ENCODE results near the gene SNED1. TPM values are rescaled to one million over a fixed set of nuclear protein-coding genes. Genes with fewer than 3 reads are reported as not detected.

The SNED1 gene
- total RNA-seq, 1 experiment from 2014 or later = 3.2 TPM

- peaks cover 19% of the 10 kb centered on the region for H3K4me1 Mint-ChIP-seq
- no peak overlapping the region for H3K27ac Mint-ChIP-seq
- CTCF ChIA-PET = interaction anchor here (0.9 kb wide), 1 partner anchor 25 kb away, joined by 3 read pairs; no protein-coding TSS in a partner anchor
- no peak for TF ChIP-seq TP53 (CRISPR knock-in tag; IDR thresholded peaks at IDR 0.05)
- no peak for TF ChIP-seq ESRRA (CRISPR knock-in tag; IDR thresholded peaks at IDR 0.05; ENCODE audit: borderline replicate concordance)
- no peak for TF ChIP-seq ETV6 (CRISPR knock-in tag; IDR thresholded peaks at IDR 0.05)
- TF ChIP-seq ZSCAN18 (CRISPR knock-in tag; IDR thresholded peaks at IDR 0.05) = no peak
- no peak for TF ChIP-seq TEAD4 (CRISPR knock-in tag; IDR thresholded peaks at IDR 0.05)
- no peak for TF ChIP-seq ZNF121 (CRISPR knock-in tag; IDR thresholded peaks at IDR 0.05)
- peaks cover 27% of the 10 kb centered on the region for H3K36me3 Mint-ChIP-seq
- DNase-seq (ENCODE audit: low spot score) (no peak), ATAC-seq (no peak)
- POLR2A ChIA-PET = no interaction called here
- H3K9me3 Mint-ChIP-seq = peaks cover 36% of the 10 kb centered on the region
- no peak overlapping the region for H3K4me3 Mint-ChIP-seq
- peaks cover 18% of the 10 kb centered on the region for H3K27me3 Mint-ChIP-seq (ENCODE audit: low read depth)
These were observed 9.7 kb downstream of the SNED1 start for GRCh38 chr2:241007880-241008710.

DNA sequence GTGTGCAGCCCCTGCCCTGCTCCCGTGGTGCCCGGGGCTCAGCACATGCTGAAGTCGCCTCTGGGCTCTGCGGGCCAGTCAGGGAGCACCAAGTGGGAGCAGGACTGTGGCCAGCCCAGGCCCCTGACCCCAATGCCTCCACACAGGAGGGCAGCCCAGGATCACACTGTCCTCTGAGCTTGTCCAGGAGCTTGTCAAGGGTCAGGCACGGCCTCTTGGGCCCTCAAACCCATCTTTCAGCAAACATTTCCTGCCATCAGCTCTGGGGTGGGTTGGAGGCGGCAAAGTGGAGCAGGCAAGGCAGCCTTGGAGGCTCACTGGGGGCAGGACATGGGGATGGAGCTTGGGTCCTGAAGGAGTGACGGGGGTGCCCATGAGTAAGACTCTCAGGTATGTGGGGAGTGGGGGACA, 10.3 kb downstream of the SNED1 start:
- POLR2A ChIA-PET = no interaction called here
- peaks cover 21% of the 10 kb centered on the region for H3K36me3 Mint-ChIP-seq
- H3K27me3 Mint-ChIP-seq (ENCODE audit: low read depth) = peaks cover 12% of the 10 kb centered on the region
- H3K4me1 Mint-ChIP-seq = peaks cover 19% of the 10 kb centered on the region
- TF ChIP-seq PRDM15 (CRISPR knock-in tag; IDR thresholded peaks at IDR 0.05) = no peak
- ATAC-seq (no peak), DNase-seq (ENCODE audit: low spot score) (no peak)
- H3K27ac Mint-ChIP-seq = no peak overlapping the region
- no peak overlapping the region for H3K4me3 Mint-ChIP-seq
- CTCF ChIA-PET = interaction anchor here (1.4 kb wide), 1 partner anchor 157 kb away, joined by 3 read pairs; no protein-coding TSS in a partner anchor
- H3K9me3 Mint-ChIP-seq = peaks cover 32% of the 10 kb centered on the region

GRCh38 chr2:241009191-241009590, 10.8 kb downstream of the SNED1 start:
- Mint-ChIP-seq H3K27ac (no peak overlapping the region), H3K4me3 (peak overlapping the region; percentile 23)
- CTCF ChIA-PET = interaction anchor here (1.3 to 1.7 kb wide), 7 partner anchors 8 to 158 kb away, joined by 3 to 13 read pairs (median 6); partner anchors contain the start of gene SNED1

DNA sequence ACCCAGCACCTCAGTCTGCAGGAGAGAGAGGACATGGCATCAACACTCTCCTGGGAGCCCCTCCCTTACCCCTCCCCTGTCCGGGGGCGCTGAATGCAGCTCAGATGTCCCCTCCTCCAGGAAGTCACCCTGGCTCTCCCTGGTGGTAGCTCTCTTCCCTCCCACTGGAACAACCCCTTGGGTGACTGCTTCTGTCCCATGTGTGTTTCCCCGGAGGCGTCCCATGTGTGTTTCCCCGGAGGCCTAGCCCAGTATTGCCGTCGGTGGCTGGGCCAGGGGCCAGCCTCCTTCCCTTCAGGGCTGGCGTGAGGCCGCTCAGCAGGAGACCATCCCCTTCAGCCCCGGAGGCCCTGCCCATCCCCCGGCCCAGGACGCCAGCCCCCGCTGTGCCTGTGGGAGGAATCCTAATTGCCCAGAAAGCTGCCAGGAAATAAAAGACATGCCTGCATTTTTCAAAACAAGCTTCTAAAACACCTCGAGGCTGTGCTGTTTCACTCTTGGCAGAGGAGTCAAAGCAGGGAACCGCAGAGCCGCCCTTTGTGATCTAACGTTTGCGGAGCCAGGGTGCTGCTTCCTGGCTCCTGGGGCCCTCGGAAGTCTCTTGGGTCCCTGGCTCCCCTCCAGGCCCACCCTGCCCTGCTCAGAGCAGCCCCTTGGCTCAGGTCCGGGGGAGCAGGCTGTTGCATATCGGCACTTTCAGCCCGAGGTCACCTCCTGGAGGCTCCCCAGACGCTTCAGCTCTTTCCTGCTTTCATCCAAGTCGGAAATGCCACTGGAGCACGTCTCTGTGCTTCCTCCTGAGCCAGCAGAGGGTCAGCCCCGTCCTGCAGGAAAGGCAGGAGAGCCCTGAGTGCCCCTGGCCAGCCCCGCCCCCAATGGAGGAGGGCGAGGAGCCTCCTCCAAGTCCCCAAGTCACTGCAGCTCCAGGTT, 11.4 kb downstream of the SNED1 start:
- ChIA-PET CTCF (interaction anchor here (1.0 to 1.7 kb wide), 9 partner anchors 8 to 169 kb away, joined by 3 to 13 read pairs (median 5); partner anchors contain the start of gene SNED1), POLR2A (no interaction called here)
- Mint-ChIP-seq H3K36me3 (peaks cover 14% of the 10 kb centered on the region), H3K4me1 (peaks cover 19% of the 10 kb centered on the region), H3K27me3 (ENCODE audit: low read depth) (peaks cover 10% of the 10 kb centered on the region; the same call in 1 of the 2 replicates), H3K27ac (no peak overlapping the region), H3K4me3 (peak overlapping the region; percentile 48), H3K9me3 (peaks cover 22% of the 10 kb centered on the region)
- DNase-seq (ENCODE audit: low spot score) (peak; percentile 67), ATAC-seq (peak; percentile 78)
- TF ChIP-seq, protein P1, sequence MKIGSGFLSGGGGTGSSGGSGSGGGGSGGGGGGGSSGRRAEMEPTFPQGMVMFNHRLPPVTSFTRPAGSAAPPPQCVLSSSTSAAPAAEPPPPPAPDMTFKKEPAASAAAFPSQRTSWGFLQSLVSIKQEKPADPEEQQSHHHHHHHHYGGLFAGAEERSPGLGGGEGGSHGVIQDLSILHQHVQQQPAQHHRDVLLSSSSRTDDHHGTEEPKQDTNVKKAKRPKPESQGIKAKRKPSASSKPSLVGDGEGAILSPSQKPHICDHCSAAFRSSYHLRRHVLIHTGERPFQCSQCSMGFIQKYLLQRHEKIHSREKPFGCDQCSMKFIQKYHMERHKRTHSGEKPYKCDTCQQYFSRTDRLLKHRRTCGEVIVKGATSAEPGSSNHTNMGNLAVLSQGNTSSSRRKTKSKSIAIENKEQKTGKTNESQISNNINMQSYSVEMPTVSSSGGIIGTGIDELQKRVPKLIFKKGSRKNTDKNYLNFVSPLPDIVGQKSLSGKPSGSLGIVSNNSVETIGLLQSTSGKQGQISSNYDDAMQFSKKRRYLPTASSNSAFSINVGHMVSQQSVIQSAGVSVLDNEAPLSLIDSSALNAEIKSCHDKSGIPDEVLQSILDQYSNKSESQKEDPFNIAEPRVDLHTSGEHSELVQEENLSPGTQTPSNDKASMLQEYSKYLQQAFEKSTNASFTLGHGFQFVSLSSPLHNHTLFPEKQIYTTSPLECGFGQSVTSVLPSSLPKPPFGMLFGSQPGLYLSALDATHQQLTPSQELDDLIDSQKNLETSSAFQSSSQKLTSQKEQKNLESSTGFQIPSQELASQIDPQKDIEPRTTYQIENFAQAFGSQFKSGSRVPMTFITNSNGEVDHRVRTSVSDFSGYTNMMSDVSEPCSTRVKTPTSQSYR (CRISPR knock-in tag; IDR thresholded peaks at IDR 0.05) = 0 out of 2 replicates have a peak, but pooled peaks have one; percentile 65
- TF ChIP-seq USF2 (CRISPR knock-in tag; IDR thresholded peaks at IDR 0.05) = no peak
- TF ChIP-seq JUN (CRISPR knock-in tag; IDR thresholded peaks at IDR 0.05) = no peak
- TF ChIP-seq TP53 (CRISPR knock-in tag; IDR thresholded peaks at IDR 0.05) = no peak; the same call in 1 of the 2 replicates

More at GRCh38 chr2:241009191-241009590, 10.8 kb downstream of the SNED1 start:
- Mint-ChIP-seq H3K27me3 (ENCODE audit: low read depth) (peaks cover 10% of the 10 kb centered on the region; the same call in 1 of the 2 replicates), H3K9me3 (peaks cover 27% of the 10 kb centered on the region), H3K4me1 (peaks cover 19% of the 10 kb centered on the region), H3K36me3 (peaks cover 16% of the 10 kb centered on the region)
- DNase-seq (ENCODE audit: low spot score) = no peak
- POLR2A ChIA-PET = no interaction called here
- ATAC-seq = no peak
- TF ChIP-seq SOX15 (CRISPR knock-in tag; IDR thresholded peaks at IDR 0.05) (no peak), TEAD4 (CRISPR knock-in tag; IDR thresholded peaks at IDR 0.05) (no peak), RELA (CRISPR knock-in tag; IDR thresholded peaks at IDR 0.05; ENCODE audit: borderline replicate concordance) (0 out of 2 replicates have a peak, but pooled peaks have one; percentile 19)
